ENCODE data around the gene CCDC186.

Gene CCDC186

GRCh38 chr10:114079421-114079820, 94.6 kb downstream of the CCDC186 start:
- DNase-seq (ENCODE audit: insufficient read length, low spot score): no peak
- FAIRE-seq: no peak
- TF ChIP-seq POLR2AphosphoS5 (IDR thresholded peaks at IDR 0.05; ENCODE audit: low read depth, low read length) (no peak), POLR2A (IDR thresholded peaks at IDR 0.05; ENCODE audit: low read depth, low read length) (no peak), SPI1 (IDR thresholded peaks at IDR 0.05; ENCODE audit: low read depth, low read length) (no peak), POU2F2 (IDR thresholded peaks at IDR 0.05; ENCODE audit: low read depth, low read length) (no peak), PAX5 (IDR thresholded peaks at IDR 0.05; ENCODE audit: insufficient read depth, low read length, severe bottlenecking) (no peak), TAF1 (IDR thresholded peaks at IDR 0.05; ENCODE audit: low read depth, low read length) (no peak)

GRCh38 chr10:114078346-114078745, 95.7 kb downstream of the CCDC186 start:
- DNase-seq (ENCODE audit: insufficient read length, low spot score) (no peak), FAIRE-seq (peak; percentile 84)
- no peak for TF ChIP-seq PAX5 (IDR thresholded peaks at IDR 0.05; ENCODE audit: insufficient read depth, low read length, severe bottlenecking)
- TF ChIP-seq POU2F2 (IDR thresholded peaks at IDR 0.05; ENCODE audit: low read depth, low read length): no peak
- no peak for TF ChIP-seq POLR2AphosphoS5 (IDR thresholded peaks at IDR 0.05; ENCODE audit: low read depth, low read length)
- no peak for TF ChIP-seq POLR2A (IDR thresholded peaks at IDR 0.05; ENCODE audit: low read depth, low read length)
- no peak for TF ChIP-seq SPI1 (IDR thresholded peaks at IDR 0.05; ENCODE audit: low read depth, low read length)
- no peak for TF ChIP-seq TAF1 (IDR thresholded peaks at IDR 0.05; ENCODE audit: low read depth, low read length)

GRCh38 chr10:114077815-114078219, 96.2 kb downstream of the CCDC186 start:
- FAIRE-seq (peak; percentile 13), DNase-seq (ENCODE audit: insufficient read length, low spot score) (no peak)
- TF ChIP-seq TAF1 (IDR thresholded peaks at IDR 0.05; ENCODE audit: low read depth, low read length) (no peak), POU2F2 (IDR thresholded peaks at IDR 0.05; ENCODE audit: low read depth, low read length) (no peak), POLR2A (IDR thresholded peaks at IDR 0.05; ENCODE audit: low read depth, low read length) (no peak), SPI1 (IDR thresholded peaks at IDR 0.05; ENCODE audit: low read depth, low read length) (no peak), PAX5 (IDR thresholded peaks at IDR 0.05; ENCODE audit: insufficient read depth, low read length, severe bottlenecking) (no peak), POLR2AphosphoS5 (IDR thresholded peaks at IDR 0.05; ENCODE audit: low read depth, low read length) (no peak)

GRCh38 chr10:114077347-114077746, 96.7 kb downstream of the CCDC186 start:
- FAIRE-seq: no peak
- DNase-seq (ENCODE audit: insufficient read length, low spot score): no peak
- TF ChIP-seq POLR2A (IDR thresholded peaks at IDR 0.05; ENCODE audit: low read depth, low read length) (no peak), SPI1 (IDR thresholded peaks at IDR 0.05; ENCODE audit: low read depth, low read length) (peak; percentile 83)

- FAIRE-seq: no peak
- TF ChIP-seq POLR2AphosphoS5 (IDR thresholded peaks at IDR 0.05; ENCODE audit: low read depth, low read length) (no peak), SPI1 (IDR thresholded peaks at IDR 0.05; ENCODE audit: low read depth, low read length) (no peak), POU2F2 (IDR thresholded peaks at IDR 0.05; ENCODE audit: low read depth, low read length) (no peak), PAX5 (IDR thresholded peaks at IDR 0.05; ENCODE audit: insufficient read depth, low read length, severe bottlenecking) (no peak), TAF1 (IDR thresholded peaks at IDR 0.05; ENCODE audit: low read depth, low read length) (no peak), POLR2A (IDR thresholded peaks at IDR 0.05; ENCODE audit: low read depth, low read length) (no peak)
- DNase-seq (ENCODE audit: insufficient read length, low spot score): no peak
Observed at GRCh38 chr10:114075093-114075492, 98.9 kb downstream of the CCDC186 start.

GRCh38 chr10:114073395-114074186, 100.4 kb downstream of the CCDC186 start:
- DNase-seq (ENCODE audit: insufficient read length, low spot score) (no peak), FAIRE-seq (peak; percentile 88)
- TF ChIP-seq PAX5 (IDR thresholded peaks at IDR 0.05; ENCODE audit: insufficient read depth, low read length, severe bottlenecking): no peak
- no peak for TF ChIP-seq POU2F2 (IDR thresholded peaks at IDR 0.05; ENCODE audit: low read depth, low read length)
- TF ChIP-seq POLR2A (IDR thresholded peaks at IDR 0.05; ENCODE audit: low read depth, low read length): no peak
- no peak for TF ChIP-seq POLR2AphosphoS5 (IDR thresholded peaks at IDR 0.05; ENCODE audit: low read depth, low read length)
- TF ChIP-seq SPI1 (IDR thresholded peaks at IDR 0.05; ENCODE audit: low read depth, low read length): no peak
- no peak for TF ChIP-seq TAF1 (IDR thresholded peaks at IDR 0.05; ENCODE audit: low read depth, low read length)

- TF ChIP-seq SPI1 (IDR thresholded peaks at IDR 0.05; ENCODE audit: low read depth, low read length) (0 out of 2 replicates have a peak, but pooled peaks have one; percentile 9), PAX5 (IDR thresholded peaks at IDR 0.05; ENCODE audit: insufficient read depth, low read length, severe bottlenecking) (no peak)
- FAIRE-seq: peak; percentile 26
- no peak for DNase-seq (ENCODE audit: insufficient read length, low spot score)
Observed at GRCh38 chr10:114071178-114071577, 102.8 kb downstream of the CCDC186 start.

All from GM12891 (cell line).